NCI-H1092 treated with DMSO at 0.1 percent for 48 hours (cell line): ENCODE results near the gene ZFHX3.
A peak's percentile ranks its signal among the peaks of the same experiment; 100 is the strongest.

ENCODE experiments used
- DNase-seq: peaks from one replicate; lab custom pipeline; 2025; lab: John Stamatoyannopoulos, UW

ZFHX3 gene

DNA sequence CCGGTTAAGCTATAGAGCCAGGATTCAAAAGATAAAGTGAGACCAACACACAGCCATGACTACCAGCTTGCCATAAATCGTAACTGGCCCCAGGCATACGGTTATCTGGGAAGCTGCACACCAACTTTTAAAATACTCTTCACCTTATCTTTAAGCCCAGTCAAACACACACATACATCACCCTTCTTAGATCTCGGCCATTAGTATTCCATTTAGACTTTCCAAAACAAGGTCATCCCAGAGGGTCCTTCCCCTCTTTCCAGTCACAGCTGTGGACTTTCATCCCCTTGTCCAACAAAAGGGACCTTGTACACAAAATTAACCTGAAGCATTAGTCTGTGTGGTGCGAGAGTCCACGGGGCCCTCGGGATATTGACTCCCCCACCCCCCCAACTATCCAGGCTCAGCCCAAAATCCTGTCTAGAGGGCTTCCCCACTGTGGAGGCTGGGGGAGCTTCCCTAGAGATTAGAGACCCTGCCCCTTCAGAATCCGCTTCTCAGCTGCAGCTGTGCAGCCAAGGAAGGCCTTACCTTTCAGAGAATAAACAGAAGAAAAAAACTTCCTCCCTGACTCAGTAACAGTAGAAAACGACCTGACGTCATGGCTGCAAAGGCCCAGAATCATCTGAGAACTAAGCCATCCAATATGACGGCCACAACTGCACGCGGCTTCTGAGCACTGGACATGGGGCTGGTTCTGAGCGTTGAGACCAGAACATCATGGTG, 9.9 kb downstream of the ZFHX3 start:
- DNase-seq, result no peak

GRCh38 chr16:73037331-73037745, 10.6 kb downstream of the ZFHX3 start:
- DNase-seq, result no peak

- no peak for DNase-seq
Measured at GRCh38 chr16:73036074-73036826, 11.7 kb downstream of the ZFHX3 start.

DNA sequence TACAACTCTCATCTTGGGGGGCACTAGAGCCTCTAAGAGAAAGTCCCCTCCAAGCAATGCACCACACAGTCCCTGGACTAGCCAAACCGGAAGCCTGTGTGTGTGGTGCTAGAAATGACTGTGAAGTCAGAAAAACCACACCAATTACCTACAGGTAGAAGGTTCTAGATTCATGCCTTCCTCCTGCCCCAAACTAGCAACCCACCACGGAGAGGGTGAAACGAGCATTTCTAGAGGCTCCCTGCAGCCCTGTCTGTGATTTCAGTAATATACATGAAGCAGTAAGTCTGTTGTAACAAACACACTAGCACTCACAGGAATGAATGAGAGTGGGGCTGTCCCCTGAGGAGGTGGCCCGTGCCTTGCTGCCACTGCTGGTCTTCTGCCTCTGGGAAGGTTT, 13.6 kb downstream of the ZFHX3 start:
- no peak for DNase-seq

- DNase-seq, result no peak
Measured at GRCh38 chr16:73033271-73033998, 14.5 kb downstream of the ZFHX3 start.

DNA sequence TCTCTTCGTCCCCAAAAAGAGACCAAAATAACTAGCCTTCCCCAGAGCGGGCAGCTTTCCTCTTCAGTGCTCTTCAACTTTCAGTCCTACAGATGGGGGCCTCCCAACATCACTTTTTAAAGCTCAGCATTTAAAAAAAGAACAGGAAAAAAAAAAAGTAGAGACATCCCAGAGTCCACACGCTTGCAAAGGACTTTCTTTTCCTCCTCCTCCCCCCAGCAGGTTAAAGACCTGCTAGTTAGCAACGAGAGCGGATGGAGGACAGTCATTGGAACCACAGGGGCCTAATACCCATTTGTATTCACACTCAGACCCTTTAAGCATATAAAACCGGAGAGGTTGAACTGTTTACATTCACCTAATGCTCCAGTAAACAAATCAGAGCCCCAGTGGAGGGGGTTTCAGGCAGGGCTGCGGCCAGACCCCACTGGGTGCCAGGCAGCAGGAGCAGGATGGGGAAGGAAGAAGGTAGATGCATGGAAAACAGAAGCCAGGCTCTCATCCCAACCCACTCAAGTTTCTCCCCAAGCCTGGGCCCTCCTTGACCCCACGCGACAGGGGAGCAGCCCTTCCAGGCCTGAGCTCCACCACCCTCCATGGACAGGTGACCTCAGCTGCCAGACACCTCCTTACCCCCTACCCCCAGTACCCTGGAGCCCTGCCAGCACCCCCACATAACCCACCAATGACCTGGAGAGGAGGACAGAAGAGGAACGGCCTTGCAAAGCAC, 15.2 kb downstream of the ZFHX3 start:
- DNase-seq, result peak; percentile 33

- DNase-seq, result no peak
Measured at GRCh38 chr16:73031984-73032383, 15.9 kb downstream of the ZFHX3 start.

GRCh38 chr16:73031155-73031866, 16.6 kb downstream of the ZFHX3 start:
- DNase-seq, result no peak

- DNase-seq, result no peak
Measured at GRCh38 chr16:73028721-73029361, 19.1 kb downstream of the ZFHX3 start.

GRCh38 chr16:73028263-73028662, 19.7 kb downstream of the ZFHX3 start:
- DNase-seq, result no peak

GRCh38 chr16:73027685-73028111, 20.2 kb downstream of the ZFHX3 start:
- DNase-seq, result no peak

GRCh38 chr16:73026754-73027684, 20.9 kb downstream of the ZFHX3 start:
- DNase-seq, result no peak

- no peak for DNase-seq
Measured at GRCh38 chr16:73025856-73026210, 22.1 kb downstream of the ZFHX3 start.

- no peak for DNase-seq
Measured at GRCh38 chr16:73025151-73025855, 22.6 kb downstream of the ZFHX3 start.

- no peak for DNase-seq
Measured at GRCh38 chr16:73024571-73025105, 23.3 kb downstream of the ZFHX3 start.

GRCh38 chr16:73023752-73024570, 24.0 kb downstream of the ZFHX3 start:
- no peak for DNase-seq

DNA sequence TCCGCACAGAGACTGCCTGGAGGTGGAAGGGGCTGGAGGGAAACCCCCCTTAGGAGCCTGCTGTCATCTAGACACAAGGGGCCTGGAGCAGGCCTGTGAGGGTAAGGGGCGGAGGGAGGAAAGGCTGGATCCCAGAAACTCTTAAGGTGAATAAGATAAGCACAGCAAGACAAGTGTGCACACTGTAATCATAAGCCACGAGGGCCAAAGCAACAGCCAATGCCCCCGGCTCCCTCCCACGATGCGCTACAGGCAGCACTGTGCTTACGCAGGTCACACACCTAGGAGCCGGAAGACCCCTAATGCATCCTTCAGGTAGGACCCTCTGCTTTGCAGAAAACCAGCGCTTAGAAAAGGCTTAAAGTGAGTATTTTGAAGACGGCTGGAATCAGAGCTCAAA, 24.6 kb downstream of the ZFHX3 start:
- no peak for DNase-seq

DNA sequence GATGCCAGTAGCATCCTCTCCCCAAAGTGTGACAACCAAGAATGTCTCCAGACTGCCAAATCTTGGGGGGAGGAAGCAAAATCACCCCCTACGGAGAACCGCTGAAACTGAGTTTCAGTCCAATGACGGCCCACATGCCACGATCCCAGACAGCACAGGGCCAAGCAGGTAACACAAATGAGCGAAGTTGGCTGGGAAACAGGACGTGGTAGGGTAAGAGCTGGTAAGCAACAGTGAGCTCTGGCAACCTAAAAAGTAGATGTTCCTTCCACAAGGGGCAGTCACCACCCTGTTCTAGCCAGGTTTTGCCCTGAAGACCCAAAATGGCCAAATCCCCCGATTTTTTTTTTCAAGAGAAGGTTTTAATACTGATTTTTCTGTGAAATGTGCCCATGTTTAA, 25.4 kb downstream of the ZFHX3 start:
- DNase-seq, result no peak
